Measurements from ENCODE around the gene CABLES1. TPM values are rescaled to one million over a fixed set of nuclear protein-coding genes. Genes with fewer than 3 reads are reported as not detected.

CABLES1 gene
- total and polyA plus RNA-seq, 3 donors from 2014 or later, result 6.2 to 15.8 (median 12.0) TPM

GRCh38 chr18:23249348-23249747 is 114.1 kb downstream of the CABLES1 start:
- no peaks in the 10 kb centered on the region for H3K9me3 ChIP-seq
- TF ChIP-seq CTCF (IDR thresholded peaks at IDR 0.05) (no peak), POLR2A (IDR thresholded peaks at IDR 0.05) (no peak)
- intact Hi-C loops (cut with DNase I; ENCODE audit: low total_unique reads), result no loop called here
- H3K27me3 ChIP-seq, result no peaks in the 10 kb centered on the region
- WGBS, 2 donors, result 90 to 94% methylated on average over 7 of the region's 7 CpGs
- H3K27ac ChIP-seq, result no peak overlapping the region
- no peaks in the 10 kb centered on the region for H3K36me3 ChIP-seq (ENCODE audit: low read depth, missing control alignments)
- no peaks in the 10 kb centered on the region for H3K4me1 ChIP-seq
- no peak overlapping the region for H3K4me3 ChIP-seq
- DNase-seq, result no peak

DNA sequence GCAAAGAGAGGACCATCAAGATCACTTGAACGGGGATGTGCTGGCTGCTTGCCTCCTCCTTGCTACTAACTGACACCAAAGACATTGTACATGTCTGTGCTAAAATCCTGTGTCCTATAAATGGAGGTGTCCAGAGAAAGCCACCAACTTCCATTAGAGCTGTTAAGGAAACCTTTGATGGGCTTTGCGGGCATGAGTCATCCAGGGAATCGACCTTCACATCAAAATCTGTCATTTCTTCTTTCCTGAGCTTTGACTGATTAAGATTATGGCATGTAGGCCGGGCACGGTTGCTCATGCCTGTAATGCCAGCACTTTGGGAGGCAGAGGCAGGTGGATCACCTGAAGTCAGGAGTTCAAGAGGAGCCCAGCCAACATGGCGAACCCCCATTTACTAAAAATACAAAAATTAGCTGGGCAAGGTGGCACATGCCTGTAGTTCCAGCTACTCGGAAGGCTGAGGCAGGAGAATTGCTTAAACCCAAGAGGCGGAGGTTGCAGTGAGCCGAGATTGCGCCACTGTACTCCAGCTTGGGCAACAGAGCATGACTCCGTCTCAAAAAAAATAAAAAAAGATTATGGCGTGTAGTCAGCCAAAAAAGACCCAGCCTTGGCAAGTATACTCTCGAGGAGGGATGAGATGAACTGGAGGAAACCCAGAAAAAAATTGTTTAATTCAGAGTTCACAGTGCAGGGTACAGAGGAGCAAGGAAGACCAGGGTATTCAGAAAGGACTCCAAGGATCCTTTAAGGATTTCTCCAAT is 115.8 kb downstream of the CABLES1 start:
- Histone ChIP-seq H3K9me3 (no peaks in the 10 kb centered on the region), H3K36me3 (ENCODE audit: low read depth, missing control alignments) (no peaks in the 10 kb centered on the region), H3K4me3 (no peak overlapping the region), H3K4me1 (no peaks in the 10 kb centered on the region), H3K27ac (no peak overlapping the region), H3K27me3 (no peaks in the 10 kb centered on the region)
- no peak for TF ChIP-seq CTCF (IDR thresholded peaks at IDR 0.05)
- TF ChIP-seq POLR2A (IDR thresholded peaks at IDR 0.05), result no peak
- intact Hi-C loops (cut with DNase I; ENCODE audit: low total_unique reads), result no loop called here
- WGBS, 2 donors, result 86% methylated on average over 13 of the region's 13 CpGs
- DNase-seq, result no peak

- WGBS, 2 donors, result 81 to 82% methylated on average over 12 of the region's 12 CpGs
- Histone ChIP-seq H3K4me3 (no peak overlapping the region), H3K27me3 (no peaks in the 10 kb centered on the region), H3K9me3 (no peaks in the 10 kb centered on the region), H3K4me1 (no peaks in the 10 kb centered on the region), H3K27ac (no peak overlapping the region), H3K36me3 (ENCODE audit: low read depth, missing control alignments) (no peaks in the 10 kb centered on the region)
- TF ChIP-seq POLR2A (IDR thresholded peaks at IDR 0.05) (no peak), CTCF (IDR thresholded peaks at IDR 0.05) (no peak)
- intact Hi-C loops (cut with DNase I; ENCODE audit: low total_unique reads), result no loop called here
- no peak for DNase-seq
Observed at GRCh38 chr18:23253630-23254029, 118.3 kb downstream of the CABLES1 start.

- intact Hi-C loops (cut with DNase I; ENCODE audit: low total_unique reads), result no loop called here
- H3K27me3 ChIP-seq, result no peaks in the 10 kb centered on the region
- WGBS, 2 donors, result 71 to 81% methylated on average over 9 of the region's 9 CpGs
- no peaks in the 10 kb centered on the region for H3K36me3 ChIP-seq (ENCODE audit: low read depth, missing control alignments)
- peaks cover 12% of the 10 kb centered on the region for H3K4me1 ChIP-seq
- DNase-seq, result no peak
- no peaks in the 10 kb centered on the region for H3K9me3 ChIP-seq
- no peak overlapping the region for H3K27ac ChIP-seq
- TF ChIP-seq CTCF (IDR thresholded peaks at IDR 0.05), result no peak
- no peak for TF ChIP-seq POLR2A (IDR thresholded peaks at IDR 0.05)
- H3K4me3 ChIP-seq, result no peak overlapping the region
Observed at GRCh38 chr18:23257137-23257536, 121.9 kb downstream of the CABLES1 start.

Data from testis (tissue), 3 donors.